Measurements from ENCODE around the gene GDAP1L1. TPM values are rescaled to one million over a fixed set of nuclear protein-coding genes. Genes with fewer than 3 reads are reported as not detected.

The GDAP1L1 gene
- total RNA-seq, 1 donor from 2014 or later: not detected

DNA sequence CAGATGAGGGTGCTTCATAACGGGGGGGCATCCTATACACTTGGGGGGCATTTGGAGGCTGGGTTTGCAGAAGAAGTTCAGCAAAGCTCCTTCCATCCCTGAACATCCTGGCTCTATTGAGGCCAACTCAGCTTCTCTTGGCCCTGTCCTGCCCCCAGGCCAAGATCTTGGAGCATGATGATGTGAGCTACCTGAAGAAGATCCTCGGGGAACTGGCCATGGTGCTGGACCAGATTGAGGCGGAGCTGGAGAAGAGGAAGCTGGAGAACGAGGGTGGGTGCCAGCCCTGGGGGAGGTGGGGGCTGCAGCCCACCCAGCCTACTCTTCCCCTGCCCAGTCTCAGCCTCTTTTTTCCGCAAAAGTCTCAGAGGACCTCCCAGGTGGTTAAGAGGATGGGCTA, 17.2 kb downstream of the GDAP1L1 start:
- intact Hi-C loops (cut with DNase I): no loop called here
- no peak for TF ChIP-seq POLR2A (IDR thresholded peaks at IDR 0.05)
- TF ChIP-seq, protein P1, sequence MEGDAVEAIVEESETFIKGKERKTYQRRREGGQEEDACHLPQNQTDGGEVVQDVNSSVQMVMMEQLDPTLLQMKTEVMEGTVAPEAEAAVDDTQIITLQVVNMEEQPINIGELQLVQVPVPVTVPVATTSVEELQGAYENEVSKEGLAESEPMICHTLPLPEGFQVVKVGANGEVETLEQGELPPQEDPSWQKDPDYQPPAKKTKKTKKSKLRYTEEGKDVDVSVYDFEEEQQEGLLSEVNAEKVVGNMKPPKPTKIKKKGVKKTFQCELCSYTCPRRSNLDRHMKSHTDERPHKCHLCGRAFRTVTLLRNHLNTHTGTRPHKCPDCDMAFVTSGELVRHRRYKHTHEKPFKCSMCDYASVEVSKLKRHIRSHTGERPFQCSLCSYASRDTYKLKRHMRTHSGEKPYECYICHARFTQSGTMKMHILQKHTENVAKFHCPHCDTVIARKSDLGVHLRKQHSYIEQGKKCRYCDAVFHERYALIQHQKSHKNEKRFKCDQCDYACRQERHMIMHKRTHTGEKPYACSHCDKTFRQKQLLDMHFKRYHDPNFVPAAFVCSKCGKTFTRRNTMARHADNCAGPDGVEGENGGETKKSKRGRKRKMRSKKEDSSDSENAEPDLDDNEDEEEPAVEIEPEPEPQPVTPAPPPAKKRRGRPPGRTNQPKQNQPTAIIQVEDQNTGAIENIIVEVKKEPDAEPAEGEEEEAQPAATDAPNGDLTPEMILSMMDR (IDR thresholded peaks at IDR 0.05): no peak
- TF ChIP-seq POLR2AphosphoS5 (IDR thresholded peaks at IDR 0.05; ENCODE audit: insufficient read depth in 1 of 2, low read depth in 1 of 2): no peak
- Histone ChIP-seq H3K36me3 (no peaks in the 10 kb centered on the region), H3K4me3 (no peak overlapping the region), H3K27ac (no peak overlapping the region), H3K27me3 (no peaks in the 10 kb centered on the region), H3K9me3 (no peaks in the 10 kb centered on the region), H3K4me1 (no peaks in the 10 kb centered on the region)
- DNase-seq (ENCODE audit: extremely low spot score in 2 of 2): no peak

DNA sequence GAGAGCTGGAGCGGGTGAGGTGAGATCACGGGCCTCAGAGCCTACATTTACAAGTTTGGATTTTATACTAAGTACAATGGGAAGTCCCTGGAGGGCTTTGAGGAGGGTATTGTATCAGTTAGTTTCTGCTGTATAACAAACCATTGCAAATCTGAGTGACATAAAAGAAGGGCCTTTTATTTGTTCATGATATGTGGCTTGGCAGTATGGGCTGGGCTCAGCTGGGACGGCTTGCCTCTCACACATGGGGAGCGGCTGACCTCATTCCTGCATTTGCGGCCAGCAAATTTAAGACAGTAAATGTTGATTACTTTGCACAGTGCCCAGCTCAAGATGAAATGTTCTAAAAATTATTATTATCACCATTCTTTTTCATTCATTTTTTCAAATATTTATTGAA, 21.7 kb downstream of the GDAP1L1 start:
- TF ChIP-seq, protein P1 (IDR thresholded peaks at IDR 0.05): no peak
- TF ChIP-seq POLR2AphosphoS5 (IDR thresholded peaks at IDR 0.05; ENCODE audit: insufficient read depth in 1 of 2, low read depth in 1 of 2) (no peak), POLR2A (IDR thresholded peaks at IDR 0.05) (no peak)
- Histone ChIP-seq H3K27ac (no peak overlapping the region), H3K4me1 (no peaks in the 10 kb centered on the region), H3K27me3 (no peaks in the 10 kb centered on the region), H3K9me3 (no peaks in the 10 kb centered on the region), H3K4me3 (no peak overlapping the region), H3K36me3 (no peaks in the 10 kb centered on the region)
- intact Hi-C loops (cut with DNase I): no loop called here
- DNase-seq (ENCODE audit: extremely low spot score in 2 of 2): no peak

DNA sequence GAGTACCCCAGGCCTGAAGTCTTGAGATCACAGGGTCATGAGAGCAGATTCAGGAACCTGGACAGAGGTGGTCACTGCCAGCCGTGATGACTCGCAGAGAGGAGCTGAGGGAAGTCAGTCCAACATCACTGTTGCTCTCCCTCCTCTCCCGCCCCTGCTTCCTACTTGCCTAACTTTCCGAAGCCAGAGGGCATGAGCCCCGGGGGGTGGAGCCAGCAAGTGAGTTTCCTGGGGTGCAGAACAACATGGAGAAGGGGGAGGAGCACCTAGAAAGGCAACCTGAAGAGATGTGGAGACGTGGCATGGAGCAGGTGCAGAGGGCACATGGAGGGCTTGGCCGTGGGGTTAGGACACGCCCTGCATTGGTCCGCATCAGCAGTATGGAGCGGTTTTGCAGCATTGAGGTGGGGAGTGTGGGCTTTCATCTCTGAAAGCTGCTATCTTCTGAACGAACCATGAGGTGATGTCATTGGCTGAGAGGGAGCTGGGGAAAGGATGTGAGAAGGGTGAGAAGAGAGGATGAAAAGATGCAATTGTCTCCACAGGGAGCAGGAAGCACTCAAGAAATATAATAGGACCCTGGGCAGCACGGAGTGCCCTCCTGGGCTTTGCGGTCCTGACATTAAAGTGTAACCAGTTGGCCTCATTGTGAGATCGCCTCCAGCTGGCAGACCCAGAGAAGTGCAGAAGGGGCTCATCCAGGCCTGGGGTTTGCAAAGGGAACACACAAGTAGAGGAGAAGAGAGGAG, 25.0 kb downstream of the GDAP1L1 start:
- H3K4me1 ChIP-seq: no peaks in the 10 kb centered on the region
- intact Hi-C loops (cut with DNase I): no loop called here
- DNase-seq (ENCODE audit: extremely low spot score in 2 of 2): no peak
- TF ChIP-seq POLR2AphosphoS5 (IDR thresholded peaks at IDR 0.05; ENCODE audit: insufficient read depth in 1 of 2, low read depth in 1 of 2): no peak
- TF ChIP-seq, protein P1 (IDR thresholded peaks at IDR 0.05): no peak
- TF ChIP-seq POLR2A (IDR thresholded peaks at IDR 0.05): no peak
- H3K27ac ChIP-seq: no peak overlapping the region
- no peaks in the 10 kb centered on the region for H3K27me3 ChIP-seq
- H3K4me3 ChIP-seq: no peak overlapping the region
- no peaks in the 10 kb centered on the region for H3K36me3 ChIP-seq
- no peaks in the 10 kb centered on the region for H3K9me3 ChIP-seq

DNA sequence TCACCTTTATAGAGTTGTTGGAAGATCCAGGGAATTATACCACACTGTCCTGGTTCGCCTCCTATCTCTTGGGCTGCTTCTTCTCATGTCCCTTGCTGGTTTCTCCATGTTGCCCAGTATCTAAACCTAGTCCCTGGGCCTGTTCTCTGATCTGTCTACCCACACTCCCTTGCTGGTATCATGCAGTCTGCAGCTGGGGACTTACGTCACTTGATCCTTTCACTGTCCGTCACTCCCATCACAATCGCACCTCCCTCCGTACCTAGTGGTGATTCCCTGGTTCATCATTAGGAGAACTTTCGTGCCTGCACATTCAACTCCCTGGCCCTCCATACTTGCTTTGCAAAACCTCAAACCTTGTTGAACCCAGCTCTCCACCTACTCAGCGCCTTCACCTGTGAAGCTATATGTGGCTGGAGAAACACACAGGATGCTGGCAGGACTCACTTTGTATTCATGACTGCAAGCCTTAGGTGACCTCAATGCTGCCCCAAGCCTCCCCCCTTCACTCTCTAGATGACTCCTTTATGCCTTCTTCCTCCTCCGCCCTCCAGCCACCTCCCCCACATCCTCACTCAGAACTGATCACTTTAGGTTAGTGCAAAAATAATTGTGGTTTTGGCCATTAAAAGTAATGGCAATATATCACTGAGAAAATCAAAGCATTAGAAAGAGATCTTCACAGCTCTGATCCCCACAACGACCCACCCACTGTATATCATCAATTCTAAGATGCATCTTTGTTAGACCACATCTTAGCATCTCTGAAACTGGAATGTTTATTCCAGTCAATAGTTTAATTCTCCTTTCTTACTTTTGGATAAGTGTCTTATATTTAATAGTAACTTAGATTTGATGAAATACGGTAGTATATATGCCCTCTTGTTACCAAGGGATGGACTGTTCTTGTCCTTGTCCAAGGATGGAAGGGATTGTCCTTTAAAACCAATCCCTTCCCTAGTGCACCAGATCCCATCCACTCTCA, 26.4 kb downstream of the GDAP1L1 start:
- intact Hi-C loops (cut with DNase I): no loop called here
- no peak for DNase-seq (ENCODE audit: extremely low spot score in 2 of 2)
- no peak overlapping the region for H3K27ac ChIP-seq
- H3K9me3 ChIP-seq: no peaks in the 10 kb centered on the region
- TF ChIP-seq POLR2AphosphoS5 (IDR thresholded peaks at IDR 0.05; ENCODE audit: insufficient read depth in 1 of 2, low read depth in 1 of 2) (no peak), POLR2A (IDR thresholded peaks at IDR 0.05) (no peak)
- no peaks in the 10 kb centered on the region for H3K27me3 ChIP-seq
- no peaks in the 10 kb centered on the region for H3K36me3 ChIP-seq
- H3K4me3 ChIP-seq: no peak overlapping the region
- no peaks in the 10 kb centered on the region for H3K4me1 ChIP-seq

DNA sequence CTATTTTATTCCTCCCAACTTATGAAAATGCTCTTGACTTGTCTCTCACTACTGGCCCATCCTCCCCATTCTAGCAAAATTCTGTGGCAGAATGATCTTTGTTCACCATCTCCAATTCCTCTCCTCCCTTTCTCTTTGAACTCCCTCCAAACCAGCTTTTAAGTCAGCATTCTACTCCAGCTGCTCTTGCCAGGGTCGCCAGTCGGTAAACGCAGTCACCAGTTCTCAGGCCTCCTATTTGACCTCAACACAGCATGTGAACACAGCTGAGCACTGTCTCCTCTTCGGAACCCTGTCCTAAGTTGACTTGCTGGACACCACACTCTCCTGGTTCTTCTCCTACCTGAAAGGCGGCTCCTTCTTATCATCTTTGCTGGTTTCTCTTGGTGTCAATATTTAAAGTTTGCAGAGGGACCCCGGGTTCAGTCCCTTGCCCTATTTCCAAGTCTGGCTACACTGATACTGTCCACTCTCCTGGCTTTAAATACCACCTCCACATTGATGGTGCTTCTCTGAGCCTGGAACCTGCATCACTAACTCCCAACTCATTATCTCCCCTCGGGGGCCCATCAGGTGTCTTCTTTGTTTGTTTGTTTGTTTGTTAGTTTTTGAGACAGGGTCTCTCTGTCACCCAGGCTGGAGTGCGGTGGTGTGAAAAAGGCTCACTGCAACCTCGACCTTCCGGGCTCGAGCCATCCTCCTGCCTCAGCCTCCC, 27.4 kb downstream of the GDAP1L1 start:
- no peaks in the 10 kb centered on the region for H3K27me3 ChIP-seq
- H3K9me3 ChIP-seq: no peaks in the 10 kb centered on the region
- H3K4me3 ChIP-seq: no peak overlapping the region
- no peaks in the 10 kb centered on the region for H3K36me3 ChIP-seq
- H3K27ac ChIP-seq: no peak overlapping the region
- TF ChIP-seq, protein P1 (IDR thresholded peaks at IDR 0.05): no peak
- no peak for TF ChIP-seq POLR2AphosphoS5 (IDR thresholded peaks at IDR 0.05; ENCODE audit: insufficient read depth in 1 of 2, low read depth in 1 of 2)
- no peak for TF ChIP-seq POLR2A (IDR thresholded peaks at IDR 0.05)
- no peaks in the 10 kb centered on the region for H3K4me1 ChIP-seq
- DNase-seq (ENCODE audit: extremely low spot score in 2 of 2): no peak
- intact Hi-C loops (cut with DNase I): no loop called here

All from vagina (tissue), 2 donors.